Measurements from ENCODE around the gene MYOZ3. TPM values are rescaled to one million over a fixed set of nuclear protein-coding genes. Genes with fewer than 3 reads are reported as not detected.

The MYOZ3 gene
- total and polyA plus RNA-seq, 2 of the 8 experiments (the other 6 are each of a cell fraction or from before 2014, with no cell fraction given) = 9.6 to 19.1 TPM

DNA sequence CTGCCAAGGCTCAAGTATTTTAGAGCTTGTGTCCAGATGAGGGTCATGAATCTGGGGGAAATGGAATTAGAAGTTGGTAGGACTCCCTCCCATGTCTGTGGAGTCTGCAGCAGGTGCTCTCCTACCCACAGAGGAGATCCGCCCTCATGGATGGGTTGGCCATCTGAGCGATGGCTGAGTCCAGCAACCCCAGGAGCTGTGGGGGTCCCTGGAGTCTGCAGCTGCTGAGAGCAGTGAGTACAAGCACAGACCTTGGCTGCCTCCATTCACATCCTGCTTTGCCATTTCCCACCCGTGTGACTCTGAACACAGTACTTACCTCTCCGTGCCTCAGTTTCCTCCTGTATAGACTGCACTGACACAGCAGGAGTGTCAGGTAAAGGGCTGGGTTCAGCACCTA, 46.4 kb upstream of the MYOZ3 start (continued):
- TF ChIP-seq, protein P1, sequence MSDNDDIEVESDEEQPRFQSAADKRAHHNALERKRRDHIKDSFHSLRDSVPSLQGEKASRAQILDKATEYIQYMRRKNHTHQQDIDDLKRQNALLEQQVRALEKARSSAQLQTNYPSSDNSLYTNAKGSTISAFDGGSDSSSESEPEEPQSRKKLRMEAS (IDR thresholded peaks at IDR 0.05) = no peak
- TF ChIP-seq PHF8 (conservative IDR thresholded peaks at IDR 0.05; ENCODE audit: low read depth, low read length) = no peak
- TF ChIP-seq BRCA1 (IDR thresholded peaks at IDR 0.05; ENCODE audit: low read depth, low read length) = no peak
- TF ChIP-seq SP2 (IDR thresholded peaks at IDR 0.05; ENCODE audit: low read length) = no peak
- TF ChIP-seq SUZ12 (IDR thresholded peaks at IDR 0.05; ENCODE audit: low read length) = no peak
- no peak for TF ChIP-seq TBP (IDR thresholded peaks at IDR 0.05; ENCODE audit: low read depth, low read length)
